HG03175 (cell line): Measurements from ENCODE around the gene BATF2.

Experiments
- ATAC-seq: cut with Tn5 transposase; IDR thresholded peaks from one replicate; pipeline ENCODE4 v1.9.1; 2021; ENCODE audit warnings: mild to moderate bottlenecking, moderate library complexity; ENCODE audit not compliant: unreplicated experiment

BATF2 gene

GRCh38 chr11:64970731-64971151, 26.0 kb downstream of the BATF2 start:
- no peak for ATAC-seq

- no peak for ATAC-seq
Measured at GRCh38 chr11:64969209-64969608, 27.6 kb downstream of the BATF2 start.

GRCh38 chr11:64967375-64967774, 29.4 kb downstream of the BATF2 start:
- ATAC-seq = no peak

- no peak for ATAC-seq
Measured at GRCh38 chr11:64963072-64963631, 33.6 kb downstream of the BATF2 start.

GRCh38 chr11:64960719-64961118, 36.1 kb downstream of the BATF2 start:
- no peak for ATAC-seq

GRCh38 chr11:64959498-64959897, 37.3 kb downstream of the BATF2 start:
- ATAC-seq = no peak

GRCh38 chr11:64954201-64954600, 42.6 kb downstream of the BATF2 start:
- no peak for ATAC-seq

GRCh38 chr11:64951529-64951928, 45.2 kb downstream of the BATF2 start:
- ATAC-seq = no peak

- ATAC-seq = no peak
Measured at GRCh38 chr11:64947208-64947814, 49.5 kb downstream of the BATF2 start.
